GM19395 (cell line): ENCODE data around the gene GPR141.

Experiments used
- ATAC-seq: cut with Tn5 transposase; IDR thresholded peaks from one replicate; pipeline ENCODE4 v1.9.1; 2021; ENCODE audit warnings: mild to moderate bottlenecking, moderate library complexity; ENCODE audit not compliant: unreplicated experiment

Gene GPR141

GRCh38 chr7:37781156-37781555 lies 97.6 kb downstream of the GPR141 start:
- ATAC-seq: no peak

GRCh38 chr7:37782166-37782565 lies 98.6 kb downstream of the GPR141 start:
- no peak for ATAC-seq

GRCh38 chr7:37784015-37784414 lies 100.4 kb downstream of the GPR141 start:
- ATAC-seq: no peak

- ATAC-seq: peak; percentile 91
Observed at GRCh38 chr7:37786741-37787569, 103.4 kb downstream of the GPR141 start.
